Karpas-422 (cell line): ENCODE data around the gene CYB5A. TPM values are rescaled to one million over a fixed set of nuclear protein-coding genes. Genes with fewer than 3 reads are reported as not detected.
"Not testable (repeated sequence)": the region's sequence is repeated elsewhere in the genome, so short reads cannot be mapped to it uniquely, and the experiment has no call there.

Source experiments
- DNase-seq: peaks from one replicate; pipeline ENCODE4 v3.0.0-alpha.2; 2015
- H2AFZ ChIP-seq: fragments of 200-600 bp; sonication (generic); 2 replicates; pipeline ENCODE4 v1.6.1; 2014; ENCODE audit warnings: antibody characterized with exemption, low read length, mixed read lengths
- H3K27ac ChIP-seq: fragments of 200-600 bp; sonication (generic); 2 replicates; pipeline ENCODE4 v1.5.1; 2014; ENCODE audit warnings: mild to moderate bottlenecking, low read length, moderate library complexity
- H3K27me3 ChIP-seq: fragments of 200-600 bp; sonication (generic); 2 replicates; pipeline ENCODE4 v1.6.1; 2014; ENCODE audit warnings: low read length, mixed read lengths
- H3K36me3 ChIP-seq: fragments of 200-600 bp; sonication (generic); 2 replicates; pipeline ENCODE4 v1.6.1; 2014; ENCODE audit warnings: low read length, mixed read lengths; ENCODE audit not compliant: insufficient read depth
- H3K4me1 ChIP-seq: fragments of 200-600 bp; sonication (generic); 2 replicates; pipeline ENCODE4 v1.6.1; 2014; ENCODE audit warnings: mild to moderate bottlenecking, low read length, mixed read lengths
- H3K4me2 ChIP-seq: fragments of 200-600 bp; sonication (generic); 2 replicates; pipeline ENCODE4 v1.6.1; 2014; ENCODE audit warnings: low read length, low read depth, mild to moderate bottlenecking; ENCODE audit not compliant: poor library complexity, severe bottlenecking
- H3K4me3 ChIP-seq: fragments of 200-600 bp; sonication (generic); 2 replicates; pipeline ENCODE4 v1.5.1; 2014; ENCODE audit warnings: mild to moderate bottlenecking, antibody characterized with exemption, low read length, mixed read lengths
- H3K79me2 ChIP-seq: fragments of 200-600 bp; sonication (generic); 2 replicates; pipeline ENCODE4 v1.6.1; 2014; ENCODE audit warnings: mild to moderate bottlenecking, low read length, mixed read lengths
- H3K9ac ChIP-seq: fragments of 200-600 bp; sonication (generic); 2 replicates; pipeline ENCODE4 v1.6.0; 2014; ENCODE audit warnings: low read length
- H3K9me2 ChIP-seq: fragments of 200-600 bp; sonication (generic), shearing (Covaris generic); replicated peaks from 2 replicates; pipeline ENCODE4 v1.6.0; 2014; ENCODE audit warnings: mild to moderate bottlenecking, low read length, moderate library complexity; ENCODE audit not compliant: insufficient read depth
- H3K9me3 ChIP-seq: fragments of 300-700, 200-600 bp; sonication (generic); 2 replicates; pipeline ENCODE4 v1.6.1; 2014; ENCODE audit warnings: low read length, mixed read lengths
- H4K20me1 ChIP-seq: fragments of 200-600 bp; sonication (generic); 2 replicates; pipeline ENCODE4 v1.6.1; 2014; ENCODE audit warnings: mild to moderate bottlenecking, antibody characterized with exemption, low read length, low read depth; ENCODE audit not compliant: insufficient read depth
- total RNA-seq: library from RNA; depleted of rRNA; stranded (reverse); fragments of >200 nt; shearing (Covaris generic); gene quantifications from 2 replicates; pipeline ENCODE4 v1.2.3, GENCODE V29; 2014; ENCODE audit warnings: low replicate concordance

Gene CYB5A
- total RNA-seq, 1 experiment from 2014 or later: 50.9 TPM

DNA sequence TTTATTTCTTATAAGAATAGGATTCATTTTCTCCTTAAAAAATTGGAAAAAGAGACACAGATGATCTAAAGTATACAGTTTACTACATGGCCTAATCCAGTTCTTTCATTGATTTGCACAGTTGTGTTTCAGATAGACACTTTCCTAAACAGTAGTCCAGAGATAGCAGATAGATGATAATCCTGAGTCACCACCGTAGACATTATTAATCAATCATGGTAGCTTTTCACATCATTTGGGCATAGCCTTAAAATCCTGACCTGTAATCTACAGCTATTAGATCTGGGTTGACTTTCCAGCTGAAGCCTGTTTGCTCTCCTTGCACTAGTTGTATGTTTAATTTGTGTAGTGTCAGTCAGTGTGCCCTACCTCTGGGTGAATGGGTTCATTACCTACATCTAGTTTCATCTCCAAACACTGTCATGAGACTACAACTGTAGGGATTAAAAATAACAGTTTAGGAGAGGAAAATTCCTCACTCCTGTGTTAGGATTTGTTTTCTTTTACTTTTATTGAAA, 38.0 kb upstream of the CYB5A start:
- no peaks in the 10 kb centered on the region for H3K36me3 ChIP-seq
- DNase-seq: peak; percentile 35
- H3K9me3 ChIP-seq: no peaks in the 10 kb centered on the region
- H2AFZ ChIP-seq: no peak overlapping the region
- H3K79me2 ChIP-seq: no peaks in the 10 kb centered on the region
- H3K27ac ChIP-seq: no peak overlapping the region
- no peaks in the 10 kb centered on the region for H3K9me2 ChIP-seq
- no peak overlapping the region for H3K4me3 ChIP-seq
- no peak overlapping the region for H3K4me2 ChIP-seq
- no peaks in the 10 kb centered on the region for H4K20me1 ChIP-seq
- H3K9ac ChIP-seq: no peak overlapping the region
- no peaks in the 10 kb centered on the region for H3K27me3 ChIP-seq
- peaks cover 8% of the 10 kb centered on the region for H3K4me1 ChIP-seq

DNA sequence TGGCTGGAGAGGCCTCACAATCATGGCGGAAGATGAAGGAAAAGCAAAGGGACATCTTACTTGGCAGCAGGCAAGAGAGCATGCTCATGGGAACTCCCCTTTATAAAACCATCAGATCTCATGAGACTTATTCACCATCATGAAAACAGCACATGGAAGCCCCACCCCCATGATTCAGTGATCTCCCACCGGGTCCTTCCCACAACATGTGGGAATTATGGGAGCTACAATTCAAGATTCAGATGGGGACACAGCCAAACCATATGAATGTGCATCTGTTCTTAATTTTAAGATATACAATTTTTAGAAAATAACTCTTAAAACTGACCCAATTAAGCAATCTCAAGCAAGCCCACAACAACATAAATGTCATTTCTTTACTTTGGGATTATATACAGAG, 36.4 kb upstream of the CYB5A start:
- H4K20me1 ChIP-seq: no peaks in the 10 kb centered on the region
- no peaks in the 10 kb centered on the region for H3K9me2 ChIP-seq
- no peaks in the 10 kb centered on the region for H3K27me3 ChIP-seq
- H3K4me2 ChIP-seq: no peak overlapping the region
- H2AFZ ChIP-seq: no peak overlapping the region
- no peaks in the 10 kb centered on the region for H3K36me3 ChIP-seq
- no peak overlapping the region for H3K9ac ChIP-seq
- H3K79me2 ChIP-seq: no peaks in the 10 kb centered on the region
- H3K9me3 ChIP-seq: no peaks in the 10 kb centered on the region
- H3K4me1 ChIP-seq: no peaks in the 10 kb centered on the region
- no peak overlapping the region for H3K4me3 ChIP-seq
- H3K27ac ChIP-seq: no peak overlapping the region
- DNase-seq: no peak

DNA sequence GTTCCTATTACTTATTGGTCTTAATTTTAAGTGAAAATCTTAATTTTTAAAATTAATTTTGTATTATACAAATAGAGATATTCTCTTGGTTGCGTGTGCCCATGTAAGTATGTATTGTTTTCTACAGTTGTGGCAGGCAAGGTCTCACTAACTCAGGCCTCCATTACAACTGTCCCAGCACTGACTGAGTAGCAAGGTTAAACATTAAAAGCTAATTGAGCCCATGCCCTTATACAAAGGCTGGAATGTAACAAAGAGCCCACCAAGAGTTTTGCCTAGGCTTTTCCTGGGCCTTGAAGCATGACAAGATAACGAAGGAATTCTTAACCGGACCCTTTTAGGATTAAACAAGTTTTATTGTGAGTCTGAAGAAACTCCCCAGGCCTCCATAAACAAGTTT, 35.0 kb upstream of the CYB5A start:
- not testable (repeated sequence) for H3K4me2 ChIP-seq, H3K27me3 ChIP-seq, H3K27ac ChIP-seq, H3K9me2 ChIP-seq, H3K4me1 ChIP-seq, H3K79me2 ChIP-seq, H4K20me1 ChIP-seq, H3K9me3 ChIP-seq, H3K36me3 ChIP-seq, H3K9ac ChIP-seq, H2AFZ ChIP-seq, H3K4me3 ChIP-seq
- peak; percentile 33 for DNase-seq

DNA sequence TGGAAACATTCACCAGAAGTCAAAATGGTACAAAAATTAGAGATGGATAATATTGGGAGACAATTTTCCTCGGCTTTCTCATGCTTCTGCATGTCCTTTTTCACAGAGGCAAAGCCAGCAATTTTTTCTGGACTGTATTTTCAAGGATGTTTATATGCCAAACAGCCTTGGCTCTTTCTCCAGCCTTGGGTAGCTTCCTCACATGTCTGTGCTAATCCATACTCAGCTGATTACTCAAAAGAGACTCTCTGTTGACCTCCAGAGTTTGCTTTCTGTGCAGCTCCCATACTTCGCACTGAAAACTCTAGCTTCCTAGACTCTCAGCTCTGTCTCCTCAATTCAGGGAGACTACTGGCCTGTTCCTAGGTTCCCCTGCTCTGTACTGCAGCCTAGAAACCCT, 34.5 kb upstream of the CYB5A start:
- no peak overlapping the region for H3K9ac ChIP-seq

DNA sequence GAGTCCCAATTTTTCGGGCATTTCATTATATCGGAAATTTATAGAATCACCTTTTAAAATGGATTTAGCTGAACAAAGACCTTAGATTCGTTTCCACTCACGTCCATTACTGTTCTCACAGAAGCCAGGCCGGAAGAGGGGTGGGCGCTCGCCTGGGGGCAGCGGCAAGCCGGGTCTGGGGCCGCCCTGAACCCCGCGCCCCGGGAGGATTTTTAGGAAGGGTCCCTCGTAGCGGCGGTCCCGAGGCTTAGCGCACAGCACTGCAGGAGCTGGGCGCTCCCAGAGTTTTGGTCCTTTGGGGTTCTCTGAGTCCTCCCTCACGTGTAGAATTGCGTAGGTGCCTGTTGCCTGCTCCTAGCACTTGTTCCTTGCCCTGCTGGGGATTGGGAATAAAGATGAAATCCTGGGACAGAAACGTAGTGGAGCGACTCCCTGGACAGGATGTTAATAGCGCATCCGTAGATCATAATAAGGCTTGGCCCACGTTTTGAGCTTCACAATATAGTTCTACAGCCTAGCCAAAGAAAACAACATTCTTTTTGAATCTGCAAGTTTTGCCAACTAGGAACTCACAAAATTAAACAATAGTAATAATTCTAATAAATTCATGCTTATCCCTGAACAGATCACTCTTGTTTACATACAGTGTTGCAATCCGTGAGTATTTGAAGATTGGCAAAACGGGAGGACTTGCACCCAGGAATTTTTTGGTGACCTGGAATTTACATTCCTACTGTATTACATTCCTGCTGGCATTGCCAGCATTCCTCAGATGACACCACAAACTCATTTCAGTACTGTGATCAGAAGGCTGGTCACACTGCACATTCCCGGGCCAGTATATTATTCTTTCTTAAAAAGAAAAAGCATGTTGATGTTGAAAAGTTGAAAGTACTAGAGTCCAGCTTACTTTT, 24.8 kb upstream of the CYB5A start:
- H3K9me2 ChIP-seq: no peaks in the 10 kb centered on the region
- no peaks in the 10 kb centered on the region for H3K36me3 ChIP-seq
- H3K79me2 ChIP-seq: no peaks in the 10 kb centered on the region
- no peaks in the 10 kb centered on the region for H3K27me3 ChIP-seq
- H3K9ac ChIP-seq: no peak overlapping the region
- no peak overlapping the region for H3K4me3 ChIP-seq
- H3K4me1 ChIP-seq: no peaks in the 10 kb centered on the region
- H2AFZ ChIP-seq: no peak overlapping the region
- H3K4me2 ChIP-seq: no peak overlapping the region
- DNase-seq: no peak
- H4K20me1 ChIP-seq: no peaks in the 10 kb centered on the region
- H3K9me3 ChIP-seq: no peaks in the 10 kb centered on the region
- H3K27ac ChIP-seq: no peak overlapping the region

More for the DNA sequence above, 34.5 kb upstream of the CYB5A start:
- Histone ChIP-seq H3K9me2 (no peaks in the 10 kb centered on the region), H3K4me3 (no peak overlapping the region), H3K27ac (no peak overlapping the region), H3K9me3 (no peaks in the 10 kb centered on the region), H3K36me3 (no peaks in the 10 kb centered on the region), H3K4me1 (no peaks in the 10 kb centered on the region), H3K27me3 (no peaks in the 10 kb centered on the region), H4K20me1 (no peaks in the 10 kb centered on the region), H2AFZ (no peak overlapping the region), H3K4me2 (no peak overlapping the region), H3K79me2 (no peaks in the 10 kb centered on the region)
- no peak for DNase-seq

DNA sequence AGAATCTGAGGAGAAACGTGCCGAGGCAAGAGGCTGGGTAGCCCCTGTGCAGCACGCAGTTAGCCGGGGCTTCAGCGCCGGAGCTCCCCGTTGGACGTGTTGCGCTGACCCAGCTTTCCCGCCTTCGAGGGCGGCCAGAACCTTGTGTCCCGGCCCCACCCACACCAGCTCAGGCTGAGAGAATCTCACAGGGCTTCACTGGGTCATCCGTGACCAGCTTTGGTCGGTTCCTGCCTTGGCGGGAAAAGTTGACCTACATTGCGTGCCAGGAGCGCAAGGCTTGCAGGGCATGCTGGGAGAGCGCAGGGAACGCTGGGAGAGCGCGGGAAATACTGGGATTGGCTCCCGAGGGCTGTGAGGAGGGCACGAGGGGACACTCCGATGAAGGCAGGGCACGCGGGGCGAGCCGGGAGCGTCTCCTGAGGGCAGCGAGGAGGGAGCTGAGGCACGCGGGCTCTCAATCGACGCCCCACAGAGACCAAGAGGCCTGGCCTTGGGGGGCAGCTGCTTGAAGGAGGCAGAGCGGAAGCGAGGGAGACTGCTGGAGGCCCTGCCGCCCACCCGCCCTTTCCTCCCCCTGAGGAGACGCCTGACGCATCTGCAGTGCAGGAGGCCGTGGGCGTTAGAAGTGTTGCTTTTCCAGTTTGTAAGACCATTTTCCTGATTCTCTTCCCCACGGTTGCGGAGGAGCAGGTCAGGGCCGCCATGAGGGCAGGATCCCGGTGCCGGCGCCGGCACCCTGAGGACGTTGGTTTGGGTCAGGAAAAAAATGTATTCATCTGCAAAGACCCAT, 23.9 kb upstream of the CYB5A start, which contains the start of gene C18orf63:
C18orf63 (plus strand) TSS at position 376 of the 793 bp plus-strand sequence. CDS start 2,027 bp downstream, outside the sequence.
- Histone ChIP-seq H3K9ac (no peak within 1 kb of the TSS), H3K9me3 (no peaks in the 10 kb centered on the region), H3K27ac (no peak within 1 kb of the TSS), H3K4me2 (no peak within 1 kb of the TSS), H3K36me3 (no peaks in the 10 kb centered on the region), H3K4me3 (no peak within 1 kb of the TSS), H3K27me3 (no peaks in the 10 kb centered on the region), H2AFZ (no peak within 1 kb of the TSS), H3K9me2 (no peaks in the 10 kb centered on the region), H4K20me1 (no peaks in the 10 kb centered on the region), H3K4me1 (no peaks in the 10 kb centered on the region), H3K79me2 (no peaks in the 10 kb centered on the region)
- no peak for DNase-seq

DNA sequence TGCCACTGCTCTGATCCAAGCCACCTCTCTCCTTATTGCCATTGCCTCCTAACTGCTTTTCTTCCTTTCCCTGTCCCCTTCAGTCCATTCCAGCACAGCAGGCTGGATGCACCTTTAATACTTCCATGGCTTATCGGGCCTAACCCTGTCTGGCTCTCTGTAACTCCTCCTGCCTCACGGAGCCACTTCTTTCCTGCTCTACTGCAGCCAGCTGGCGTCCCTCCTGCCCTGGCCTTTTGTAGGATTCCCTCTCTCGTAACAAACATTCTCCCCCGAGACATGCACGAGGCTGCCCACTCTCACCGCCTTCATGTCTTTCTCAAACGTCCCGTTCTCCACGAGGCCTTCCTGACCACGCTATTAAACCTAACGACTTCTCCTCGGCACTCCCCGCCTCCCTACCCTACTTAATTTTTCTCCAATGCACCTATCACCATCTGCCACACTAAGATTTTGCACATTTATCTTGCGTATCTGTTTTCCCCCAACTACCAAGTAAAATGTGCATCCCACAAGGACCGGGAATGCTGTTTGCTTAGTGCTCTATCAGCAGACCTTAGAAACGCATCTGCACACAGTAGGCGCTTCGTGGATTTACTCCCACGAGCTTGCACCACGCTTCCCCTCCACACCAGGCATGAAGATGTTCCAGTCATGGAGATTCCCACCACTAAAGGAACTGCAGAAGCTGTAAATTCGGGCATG, 23.1 kb upstream of the CYB5A start:
- no peaks in the 10 kb centered on the region for H3K79me2 ChIP-seq

More for the DNA sequence above, 23.1 kb upstream of the CYB5A start:
- H3K9me2 ChIP-seq: no peaks in the 10 kb centered on the region
- no peaks in the 10 kb centered on the region for H3K27me3 ChIP-seq
- H3K4me1 ChIP-seq: no peaks in the 10 kb centered on the region
- H3K9ac ChIP-seq: no peak overlapping the region
- no peaks in the 10 kb centered on the region for H4K20me1 ChIP-seq
- H2AFZ ChIP-seq: no peak overlapping the region
- no peak overlapping the region for H3K4me3 ChIP-seq
- no peak overlapping the region for H3K4me2 ChIP-seq
- no peak for DNase-seq
- no peaks in the 10 kb centered on the region for H3K36me3 ChIP-seq
- no peak overlapping the region for H3K27ac ChIP-seq
- H3K9me3 ChIP-seq: no peaks in the 10 kb centered on the region
